HL-60 (cell line): ENCODE results near the gene ARHGAP20.

Experiments
- CTCF ChIP-seq: IDR thresholded peaks from one replicate; pipeline ENCODE4 v1.5.1; 2011; ENCODE audit warnings: low read length, control low read depth, inconsistent platforms; ENCODE audit not compliant: insufficient read depth
- GABPA ChIP-seq: IDR thresholded peaks from 2 replicates; pipeline ENCODE4 v1.6.1; 2012; ENCODE audit warnings: low read depth
- POLR2AphosphoS5 ChIP-seq: IDR thresholded peaks from 2 replicates; pipeline ENCODE4 v1.6.1; 2012; ENCODE audit warnings: low read depth
- REST ChIP-seq: IDR thresholded peaks from 2 replicates; pipeline ENCODE4 v1.6.1; 2012; ENCODE audit warnings: low read depth; ENCODE audit not compliant: insufficient replicate concordance
- SPI1 ChIP-seq: IDR thresholded peaks from 2 replicates; pipeline ENCODE4 v1.6.1; 2012; ENCODE audit warnings: low read depth, mild to moderate bottlenecking, borderline replicate concordance

GRCh38 chr11:110601936-110602335, 110.3 kb downstream of the ARHGAP20 start:
- TF ChIP-seq CTCF (no peak), POLR2AphosphoS5 (no peak), REST (no peak), SPI1 (no peak), GABPA (no peak)
